HG03045 (cell line): Measurements from ENCODE around the gene TSKS.

Experiments
- ATAC-seq: cut with Tn5 transposase; IDR thresholded peaks from one replicate; pipeline ENCODE4 v1.9.1; 2021; ENCODE audit warnings: mild to moderate bottlenecking, moderate library complexity; ENCODE audit not compliant: unreplicated experiment

Gene TSKS

DNA sequence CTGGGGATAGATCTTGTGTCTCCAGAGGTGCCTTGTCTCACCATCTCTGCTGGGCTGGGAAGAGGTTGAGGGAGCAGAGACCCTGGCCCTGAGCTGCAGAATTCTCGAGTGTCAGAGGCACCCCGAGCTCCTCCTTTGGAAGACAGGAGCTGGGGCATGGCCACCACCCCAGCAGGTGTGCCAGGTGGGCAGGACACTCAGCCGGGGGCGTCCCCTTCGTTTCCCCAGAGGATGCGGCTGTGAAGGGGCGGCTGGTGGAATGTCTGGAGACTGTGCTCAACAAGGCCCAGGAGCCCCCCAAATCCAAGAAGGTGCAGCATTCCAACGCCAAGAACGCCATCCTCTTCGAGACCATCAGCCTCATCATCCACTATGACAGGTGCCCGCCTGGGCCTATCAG is 35.5 kb upstream of the TSKS start:
- ATAC-seq, result no peak

DNA sequence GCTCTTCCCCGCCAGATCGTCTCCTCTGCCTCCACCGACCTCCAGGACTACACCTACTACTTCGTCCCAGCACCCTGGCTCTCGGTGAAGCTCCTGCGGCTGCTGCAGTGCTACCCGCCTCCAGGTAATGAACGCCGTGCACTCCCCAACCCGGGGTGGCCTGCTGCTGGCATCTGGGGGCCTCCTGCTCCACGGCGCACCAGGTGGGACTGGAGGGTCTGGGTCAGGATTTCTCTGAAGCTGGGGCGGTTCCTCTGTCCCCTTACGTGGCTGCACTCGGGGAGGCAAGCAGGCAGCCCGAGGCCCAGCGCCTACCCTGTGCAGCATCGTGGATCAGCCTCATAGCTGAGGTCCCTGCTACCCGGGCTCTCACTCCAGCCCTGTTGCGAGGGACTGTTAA is 32.5 kb upstream of the TSKS start:
- ATAC-seq, result no peak

DNA sequence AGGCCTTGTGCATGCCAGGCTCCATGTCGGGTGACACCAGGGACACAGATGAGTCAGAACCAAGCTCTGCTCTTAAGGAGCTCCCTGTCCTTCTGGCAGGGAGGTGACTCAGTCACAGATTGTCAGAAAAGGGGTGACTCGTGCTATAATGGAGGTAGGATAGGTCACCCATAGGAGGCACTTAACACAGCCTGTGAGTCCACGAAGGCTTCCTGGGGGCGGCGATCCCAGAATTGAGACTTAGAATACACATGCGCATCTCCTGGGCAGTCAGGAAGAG is 30.4 kb upstream of the TSKS start:
- ATAC-seq, result no peak

DNA sequence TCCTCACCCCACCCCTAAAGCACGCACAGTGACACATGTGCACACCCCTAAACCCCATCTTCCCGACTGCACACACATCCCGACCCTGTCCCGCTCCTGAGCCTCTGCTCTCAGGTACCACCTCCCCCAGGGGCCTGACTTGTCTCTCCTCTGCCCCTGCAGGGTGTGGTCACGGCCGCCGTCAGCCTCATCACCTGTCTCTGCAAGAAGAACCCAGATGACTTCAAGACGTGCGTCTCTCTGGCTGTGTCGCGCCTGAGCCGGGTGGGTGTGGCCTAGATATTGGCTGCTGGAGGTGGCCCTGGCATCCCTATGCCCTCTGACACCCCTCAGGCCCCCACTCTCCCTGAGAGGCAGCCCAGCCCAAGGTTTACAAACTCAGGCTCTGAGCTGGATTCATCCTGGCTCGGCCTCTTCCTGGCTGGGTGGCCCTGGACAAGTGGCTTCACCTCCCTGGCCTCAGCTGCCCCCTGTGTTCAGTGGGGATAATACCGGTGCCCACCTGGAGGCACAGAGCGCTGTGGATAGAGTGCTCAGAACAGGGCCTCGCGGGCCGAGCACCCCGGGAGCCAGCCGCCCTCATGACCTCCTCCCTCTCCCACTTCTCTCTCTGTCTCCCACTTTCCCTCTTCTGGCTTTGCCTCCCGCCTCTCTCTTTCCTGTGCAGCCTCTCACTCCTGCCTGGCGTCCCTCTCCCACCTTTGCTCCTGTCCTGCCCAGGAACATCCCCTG is 29.9 kb upstream of the TSKS start:
- no peak for ATAC-seq

DNA sequence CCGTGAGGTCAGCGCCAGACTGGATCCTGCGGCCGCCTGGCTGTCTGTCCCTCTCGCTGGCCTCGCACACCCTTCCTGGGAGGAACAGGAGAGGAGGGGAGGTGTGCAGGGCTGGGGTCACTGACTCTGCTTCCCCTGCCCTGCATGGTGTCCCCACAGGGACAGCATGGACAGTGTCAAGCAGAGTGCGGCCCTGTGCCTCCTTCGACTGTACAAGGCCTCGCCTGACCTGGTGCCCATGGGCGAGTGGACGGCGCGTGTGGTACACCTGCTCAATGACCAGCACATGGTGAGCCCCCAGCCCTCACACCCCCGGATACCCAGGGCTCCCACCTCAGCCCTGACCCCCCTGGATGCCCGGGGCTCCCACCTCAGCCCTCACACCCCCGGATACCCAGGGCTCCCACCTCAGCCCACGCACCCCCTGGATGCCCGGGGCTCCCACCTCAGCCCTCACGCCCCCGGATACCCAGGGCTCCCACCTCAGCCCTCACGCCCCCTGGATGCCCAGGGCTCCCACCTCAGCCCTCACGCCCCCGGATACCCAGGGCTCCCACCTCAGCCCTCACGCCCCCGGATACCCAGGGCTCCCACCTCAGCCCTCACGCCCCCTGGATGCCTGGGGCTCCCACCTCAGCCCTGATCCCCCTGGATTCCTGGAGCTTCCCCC is 28.8 kb upstream of the TSKS start:
- ATAC-seq, result no peak

DNA sequence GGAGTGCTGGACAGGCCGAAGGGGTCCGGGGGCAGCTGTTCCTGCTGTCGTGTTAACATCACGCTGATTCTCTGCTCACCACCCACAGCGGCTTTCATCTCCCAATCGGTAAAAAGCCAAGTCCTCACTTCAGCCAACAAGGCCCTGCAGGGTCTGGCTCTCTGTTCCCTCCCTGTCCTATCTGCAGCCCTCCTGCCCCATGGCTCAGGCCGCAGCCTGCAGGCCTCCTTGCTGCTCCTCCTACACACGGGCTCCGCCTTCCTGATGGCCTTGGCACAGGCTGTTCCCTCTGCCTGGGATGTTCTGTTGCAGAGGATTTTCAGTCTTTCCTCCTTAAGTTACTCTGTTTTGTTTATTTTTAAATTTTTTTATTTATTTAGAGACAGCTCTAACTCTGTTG is 27.8 kb upstream of the TSKS start:
- ATAC-seq, result no peak

DNA sequence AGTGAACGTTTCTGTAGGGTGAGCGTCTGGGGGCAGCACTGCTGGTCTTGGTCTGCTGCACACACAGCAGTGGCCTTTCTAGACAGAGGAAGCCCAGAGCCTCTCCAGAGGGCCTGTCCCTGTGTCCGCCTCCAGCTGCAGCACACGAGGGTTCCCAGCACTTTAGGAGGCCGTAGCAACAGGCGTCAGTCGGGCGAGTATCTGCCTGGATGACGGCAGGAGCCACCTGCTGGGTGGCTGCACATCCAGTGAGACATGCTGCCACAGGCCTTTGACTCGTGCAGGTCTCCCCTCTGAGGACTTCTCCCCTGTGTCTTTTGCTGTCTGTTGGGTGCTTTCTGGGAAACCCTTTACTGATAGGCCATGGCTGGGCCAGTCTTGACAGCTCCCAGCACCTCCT is 25.8 kb upstream of the TSKS start:
- no peak for ATAC-seq

DNA sequence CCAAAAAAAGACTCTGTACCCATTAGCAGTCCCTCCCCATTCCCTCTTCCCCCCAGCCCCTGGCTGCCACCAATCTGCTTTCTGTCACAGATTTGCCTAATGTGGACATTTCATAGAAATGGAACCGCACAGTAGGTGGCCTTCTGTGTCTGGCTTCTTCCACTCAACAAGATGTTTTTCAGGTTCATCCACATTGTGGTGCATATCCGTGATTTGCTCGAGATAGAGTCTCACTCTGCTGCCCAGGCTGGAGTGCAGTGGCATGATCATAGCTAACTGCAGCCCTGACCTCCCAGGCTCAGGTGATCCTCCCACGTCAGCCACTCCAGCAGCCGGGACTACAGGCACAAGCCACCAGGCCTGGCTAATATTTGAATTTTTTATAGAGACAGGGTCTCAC is 24.6 kb upstream of the TSKS start:
- no peak for ATAC-seq

DNA sequence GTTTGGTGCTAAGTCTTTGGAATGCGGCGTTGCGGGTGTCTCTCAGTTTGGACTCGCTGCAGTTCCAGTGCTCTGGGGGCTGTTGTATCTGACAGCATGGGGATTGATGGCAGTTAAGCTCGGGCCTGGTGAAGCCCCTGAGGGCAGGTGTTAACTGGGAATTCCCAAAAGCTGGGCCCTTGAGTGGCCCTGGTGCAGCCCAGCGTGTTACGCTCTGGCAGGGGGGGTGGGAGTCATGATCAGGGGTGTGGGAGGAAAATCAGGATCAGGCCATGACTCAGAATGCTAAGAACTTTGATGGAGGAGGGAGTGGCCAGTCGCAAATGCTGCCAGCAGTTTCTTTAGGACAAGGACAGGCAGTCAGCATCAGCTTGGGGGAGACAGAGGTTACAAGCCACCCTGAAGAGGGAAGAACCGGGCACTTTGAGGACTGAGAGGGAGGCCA is 23.3 kb upstream of the TSKS start:
- no peak for ATAC-seq

DNA sequence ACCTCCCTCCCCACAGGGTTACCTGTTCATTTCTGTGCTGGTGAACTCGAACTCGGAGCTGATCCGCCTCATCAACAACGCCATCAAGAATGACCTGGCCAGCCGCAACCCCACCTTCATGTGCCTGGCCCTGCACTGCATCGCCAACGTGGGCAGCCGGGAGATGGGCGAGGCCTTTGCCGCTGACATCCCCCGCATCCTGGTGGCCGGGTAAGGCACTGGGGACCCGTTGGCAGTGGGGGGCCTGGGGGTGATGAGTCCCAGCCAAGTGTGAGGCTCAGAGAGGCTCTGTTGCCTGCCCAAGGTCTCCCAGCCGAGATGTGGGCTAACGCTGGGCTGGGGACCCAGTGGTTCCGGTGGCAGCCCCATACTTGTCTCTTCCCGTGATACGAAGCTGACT is 19.4 kb upstream of the TSKS start:
- ATAC-seq, result no peak

DNA sequence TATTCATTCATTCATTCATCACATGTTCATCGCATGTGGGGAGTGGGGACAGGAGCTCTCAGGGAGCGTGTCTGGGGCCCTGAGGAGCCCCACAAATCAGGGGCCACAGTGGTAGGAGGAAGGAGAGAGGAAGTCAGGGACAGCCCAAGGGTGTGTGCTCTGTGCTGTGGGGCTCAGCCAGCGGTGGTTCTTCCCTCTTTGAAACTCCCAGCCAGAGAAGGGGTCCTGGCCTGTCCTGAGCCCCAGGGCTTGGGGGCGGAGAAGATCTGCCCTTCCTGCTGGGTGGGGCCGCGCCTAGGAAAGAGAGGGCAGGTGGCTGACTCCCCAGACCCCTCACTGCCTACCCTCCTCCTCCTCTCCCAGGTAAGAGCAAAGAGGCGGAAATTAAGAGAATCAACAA is 18.3 kb upstream of the TSKS start:
- no peak for ATAC-seq

DNA sequence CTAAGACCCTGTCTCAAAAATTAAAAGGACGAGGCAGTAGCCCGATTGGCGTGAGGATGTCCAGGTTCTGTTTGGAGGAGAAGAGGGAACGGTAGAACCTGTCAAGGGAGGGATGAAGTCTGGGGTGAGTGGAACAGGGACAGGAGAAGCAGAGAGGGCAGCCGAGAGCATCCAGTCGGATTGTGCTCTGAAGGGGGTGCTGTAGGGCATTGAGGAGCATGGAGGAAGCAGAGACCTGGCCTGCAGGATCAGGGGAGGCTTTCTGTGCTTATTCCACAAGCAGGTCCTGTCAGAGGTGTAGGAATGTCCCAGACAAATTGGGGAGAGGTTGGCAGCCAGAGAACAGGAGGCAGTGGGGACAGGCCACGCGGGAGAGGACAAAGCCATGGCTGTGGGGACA is 17.8 kb upstream of the TSKS start:
- ATAC-seq, result no peak

DNA sequence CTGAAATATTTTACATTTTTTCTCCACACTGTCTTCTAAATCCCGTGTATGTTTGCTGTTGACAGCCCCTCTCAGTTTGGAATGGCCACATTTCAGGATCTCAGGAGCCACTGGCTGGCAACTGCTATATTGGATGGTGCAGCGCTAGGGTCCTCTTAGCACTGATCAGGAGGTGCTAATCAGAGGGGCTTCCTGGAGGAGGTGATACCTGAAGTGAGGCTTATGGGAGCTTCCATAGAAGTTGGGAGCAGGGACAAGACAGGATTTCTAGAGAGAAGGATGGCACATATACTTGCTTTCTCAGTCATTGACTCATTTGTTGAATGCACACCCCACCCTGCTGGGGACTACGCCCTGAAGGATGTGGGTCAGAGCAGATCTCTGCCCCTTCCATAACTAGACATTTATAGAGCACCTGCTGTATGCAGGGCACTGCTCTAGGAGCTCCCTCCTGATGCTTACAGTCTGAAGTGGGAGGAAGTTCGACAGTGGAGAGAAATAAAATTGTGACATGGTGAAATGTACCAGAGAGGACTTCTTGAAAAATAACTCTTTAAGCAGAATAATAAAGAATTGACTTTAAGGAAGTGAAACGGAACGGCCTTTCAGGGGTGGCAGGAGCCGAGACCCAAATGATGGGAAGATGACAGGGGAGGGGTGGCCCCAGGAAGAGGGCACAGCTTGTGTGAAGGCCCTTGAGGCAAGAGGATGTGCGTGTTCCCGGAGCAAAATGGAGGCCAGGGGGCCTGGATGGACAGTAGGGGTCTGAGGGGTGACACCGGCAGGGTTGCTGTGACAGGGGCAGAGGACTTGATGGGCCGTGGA is 16.8 kb upstream of the TSKS start:
- no peak for ATAC-seq

DNA sequence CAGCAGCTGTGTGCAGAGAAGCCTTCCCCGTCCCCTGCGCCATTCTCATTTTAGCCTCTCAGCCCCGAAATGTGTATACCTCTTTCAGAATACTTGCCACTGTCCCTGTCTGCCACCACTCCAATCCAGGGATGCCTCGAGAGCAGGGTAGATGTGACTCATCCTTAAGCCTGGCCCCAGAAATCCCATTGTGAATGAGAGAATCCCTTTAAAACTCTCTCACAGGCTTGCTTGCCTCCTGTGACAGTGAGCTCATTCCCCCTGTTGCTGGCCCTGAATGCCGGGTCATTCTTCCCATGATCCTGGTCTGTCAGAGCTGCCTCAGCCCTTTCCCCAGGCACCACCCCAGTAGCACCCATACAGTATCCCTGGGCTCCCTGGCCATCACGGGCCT is 13.3 kb upstream of the TSKS start:
- ATAC-seq, result no peak

DNA sequence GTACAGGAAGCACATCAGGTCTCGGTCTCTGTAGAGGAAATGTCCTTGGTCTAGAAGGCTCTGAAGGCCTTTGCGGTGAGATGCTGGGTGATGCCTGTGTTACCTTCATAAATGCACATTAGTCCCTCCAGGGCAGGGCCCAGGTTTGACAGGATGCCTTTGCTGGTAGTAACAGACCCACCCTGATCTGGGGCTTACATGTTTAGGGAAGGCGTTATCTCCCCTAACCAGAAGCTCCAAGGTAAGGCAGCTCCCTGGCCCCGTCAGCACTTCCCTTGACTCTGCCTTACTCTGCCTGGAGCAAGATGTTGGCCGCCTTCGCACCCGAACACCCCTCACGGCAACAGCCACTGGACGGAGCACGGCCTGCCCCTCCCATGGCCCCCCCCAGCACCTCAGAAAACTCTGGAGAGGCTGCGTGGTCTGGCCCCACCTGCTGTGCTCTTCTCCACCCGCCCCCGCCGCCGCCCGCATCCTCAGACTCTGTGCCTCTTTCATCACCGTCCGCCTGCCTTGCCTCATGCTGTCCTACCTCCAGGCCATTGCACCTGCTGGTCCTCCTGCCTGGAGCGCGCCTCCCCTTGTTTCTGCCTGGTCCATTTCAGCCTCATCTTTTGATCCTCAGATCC is 12.8 kb upstream of the TSKS start:
- ATAC-seq, result no peak

DNA sequence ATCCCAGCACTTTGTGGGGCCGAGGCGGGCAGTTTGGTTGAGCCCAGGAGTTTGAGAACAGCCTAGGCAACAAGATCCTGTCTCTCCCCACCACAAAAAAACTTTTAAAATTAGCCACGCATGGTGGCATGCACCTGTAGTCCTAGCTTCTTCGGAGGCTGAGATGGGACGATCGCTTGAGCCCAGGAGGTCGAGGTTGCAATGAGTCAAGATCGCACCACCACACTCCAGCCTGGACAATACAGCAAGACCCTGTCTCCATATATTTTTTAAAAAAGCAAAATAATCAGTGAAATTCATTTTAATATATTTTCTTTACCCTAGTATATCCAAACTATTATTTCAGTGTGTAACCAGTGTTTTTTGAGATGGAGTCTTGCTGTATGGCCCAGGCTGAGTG is 11.9 kb upstream of the TSKS start:
- ATAC-seq, result no peak

DNA sequence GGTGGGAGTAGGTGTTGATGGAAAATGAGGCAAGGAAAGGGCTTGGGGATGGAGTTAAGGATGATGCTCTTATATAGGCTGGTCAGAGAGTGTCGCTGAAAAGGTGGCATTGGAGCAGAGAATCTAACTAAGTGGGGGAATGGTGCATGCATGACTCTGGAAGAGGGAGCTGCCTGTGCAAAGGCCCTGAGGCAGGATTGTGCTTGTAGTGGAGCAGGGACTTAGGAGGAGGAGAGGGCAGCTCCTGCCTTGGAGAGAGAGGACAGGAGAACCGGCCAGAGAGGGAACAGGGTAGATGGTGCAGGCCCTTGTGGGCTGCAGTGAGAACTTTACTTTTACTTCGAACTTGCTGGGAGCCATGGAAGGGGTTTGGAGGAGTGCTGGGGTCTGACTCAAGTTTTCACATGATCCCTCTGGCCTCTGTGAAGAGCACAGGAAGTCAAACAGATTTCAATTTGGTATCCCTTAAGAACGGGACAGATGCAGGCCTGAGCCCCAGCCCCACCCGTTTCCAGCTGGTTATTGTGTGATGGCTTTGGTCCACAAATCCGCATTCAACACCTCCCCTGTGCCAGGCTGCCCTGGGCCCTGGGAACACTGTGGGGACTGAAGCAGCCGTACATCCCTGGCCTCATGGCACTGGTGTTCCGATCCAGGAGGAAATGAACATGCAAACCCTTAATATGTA is 10.7 kb upstream of the TSKS start:
- no peak for ATAC-seq

DNA sequence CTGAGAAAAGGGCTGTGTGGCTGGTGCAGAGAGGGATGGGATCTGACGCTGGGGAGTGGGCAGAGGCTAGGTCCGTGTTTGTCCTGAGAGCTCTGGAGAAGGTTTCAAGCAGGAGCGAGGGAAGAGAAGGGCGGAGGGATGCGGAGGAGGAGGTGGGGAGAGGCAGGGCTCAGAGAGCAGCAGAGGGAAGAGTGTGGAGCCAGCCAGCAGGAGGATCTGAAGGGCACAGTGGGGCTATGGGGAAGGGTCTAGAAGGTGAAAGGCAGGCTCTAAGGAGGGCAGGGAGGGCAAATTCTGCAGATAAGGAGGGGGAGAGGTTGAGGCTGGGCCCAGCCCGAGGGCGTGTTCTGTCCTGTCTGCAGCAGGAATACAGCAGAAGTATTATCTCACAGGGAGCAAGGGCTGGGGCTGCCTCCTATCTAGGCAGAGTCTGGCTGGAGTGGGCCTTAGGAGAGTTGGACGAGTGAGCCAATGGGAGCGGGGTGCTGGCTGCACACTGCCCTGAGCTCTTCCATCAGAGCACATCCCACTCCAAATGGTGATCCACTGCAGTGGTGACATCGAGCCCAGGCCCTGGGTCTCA is 9.8 kb upstream of the TSKS start:
- ATAC-seq, result no peak

DNA sequence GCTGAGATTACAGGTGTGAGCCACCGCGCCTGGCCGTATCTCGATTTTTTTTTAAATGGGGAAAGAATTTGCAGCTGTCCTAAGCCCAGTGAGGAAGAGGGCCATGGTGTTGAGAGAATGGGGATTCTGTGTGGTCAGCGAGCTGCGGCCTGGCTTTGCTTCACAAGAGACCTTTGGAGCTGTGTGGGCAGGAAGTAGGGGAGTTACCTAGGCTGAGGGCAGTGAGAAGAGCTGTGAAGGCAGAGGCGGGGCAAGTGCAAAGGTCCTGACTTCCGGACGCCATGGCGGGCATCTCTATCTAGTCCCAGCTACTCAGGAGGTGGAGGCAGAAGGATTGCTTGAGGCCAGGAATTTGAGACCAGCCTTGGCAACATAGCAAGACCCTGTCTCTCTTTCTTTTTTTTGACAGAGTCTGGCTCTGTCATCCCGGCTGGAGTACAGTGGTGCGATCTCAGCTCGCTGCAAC is 8.6 kb upstream of the TSKS start:
- ATAC-seq, result no peak

DNA sequence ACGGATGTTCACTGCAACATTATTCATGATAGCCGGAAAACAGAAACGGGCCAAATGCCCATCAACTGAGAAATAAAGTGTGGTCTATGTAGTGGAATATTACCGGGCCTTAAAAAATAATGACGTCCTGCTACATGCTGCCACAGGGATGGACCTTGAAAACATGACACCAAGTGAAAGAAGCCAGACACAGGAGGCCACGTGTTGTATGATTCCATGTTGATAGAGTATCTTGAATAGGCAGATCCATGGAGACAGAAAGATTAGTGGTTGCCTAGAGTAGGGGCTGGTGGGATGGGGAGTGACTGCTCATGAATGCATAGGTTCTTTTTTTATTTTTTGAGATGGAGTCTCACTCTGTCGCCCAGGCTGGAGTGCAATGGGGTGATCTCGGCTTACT is 7.4 kb upstream of the TSKS start:
- no peak for ATAC-seq
